ENCODE measurements around the gene LRRC74A.

LRRC74A gene

DNA sequence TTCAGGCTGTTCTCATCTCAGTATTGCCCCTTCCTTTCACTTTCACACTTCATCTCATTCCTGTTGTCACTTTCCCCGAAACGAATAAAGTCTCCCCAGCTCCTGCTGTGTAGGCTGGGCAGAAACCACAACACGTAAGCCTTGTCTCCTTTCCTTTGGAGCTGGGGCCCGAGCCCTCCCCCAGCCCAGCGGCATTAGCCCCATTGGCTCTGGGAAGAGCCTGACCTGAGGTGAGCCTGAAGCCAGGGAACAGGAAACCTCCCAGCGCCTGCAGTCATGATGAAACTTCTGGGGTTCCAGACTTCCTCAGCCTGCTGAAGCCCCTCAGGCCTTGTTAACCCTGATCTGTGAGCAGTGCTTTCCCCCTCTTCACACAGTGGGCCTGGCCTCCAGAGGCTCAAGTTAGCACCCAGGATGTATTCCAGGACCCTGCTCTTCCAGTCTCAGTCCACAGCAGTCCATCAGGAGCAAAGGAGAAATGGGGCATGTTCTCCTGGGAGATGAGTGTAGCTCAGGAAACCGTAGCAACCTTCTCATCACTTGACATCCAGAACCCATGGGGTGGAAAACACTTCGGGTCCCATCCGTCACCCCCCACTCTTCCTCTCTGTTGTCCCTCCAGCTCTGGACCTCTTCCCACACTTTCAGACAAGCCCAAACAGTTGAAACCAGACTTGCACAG, 43.2 kb upstream of the LRRC74A start:
- H3K4me1 ChIP-seq: peaks cover 9% of the 10 kb centered on the region
- H3K27me3 ChIP-seq: no peaks in the 10 kb centered on the region
- H3K4me3 ChIP-seq (ENCODE audit: low read depth, low read length): no peak overlapping the region
- no peaks in the 10 kb centered on the region for H3K9me3 ChIP-seq
- TF ChIP-seq, protein P1, sequence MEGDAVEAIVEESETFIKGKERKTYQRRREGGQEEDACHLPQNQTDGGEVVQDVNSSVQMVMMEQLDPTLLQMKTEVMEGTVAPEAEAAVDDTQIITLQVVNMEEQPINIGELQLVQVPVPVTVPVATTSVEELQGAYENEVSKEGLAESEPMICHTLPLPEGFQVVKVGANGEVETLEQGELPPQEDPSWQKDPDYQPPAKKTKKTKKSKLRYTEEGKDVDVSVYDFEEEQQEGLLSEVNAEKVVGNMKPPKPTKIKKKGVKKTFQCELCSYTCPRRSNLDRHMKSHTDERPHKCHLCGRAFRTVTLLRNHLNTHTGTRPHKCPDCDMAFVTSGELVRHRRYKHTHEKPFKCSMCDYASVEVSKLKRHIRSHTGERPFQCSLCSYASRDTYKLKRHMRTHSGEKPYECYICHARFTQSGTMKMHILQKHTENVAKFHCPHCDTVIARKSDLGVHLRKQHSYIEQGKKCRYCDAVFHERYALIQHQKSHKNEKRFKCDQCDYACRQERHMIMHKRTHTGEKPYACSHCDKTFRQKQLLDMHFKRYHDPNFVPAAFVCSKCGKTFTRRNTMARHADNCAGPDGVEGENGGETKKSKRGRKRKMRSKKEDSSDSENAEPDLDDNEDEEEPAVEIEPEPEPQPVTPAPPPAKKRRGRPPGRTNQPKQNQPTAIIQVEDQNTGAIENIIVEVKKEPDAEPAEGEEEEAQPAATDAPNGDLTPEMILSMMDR (IDR thresholded peaks at IDR 0.05; ENCODE audit: low read depth, low read length): no peak
- peaks cover 13% of the 10 kb centered on the region for H3K36me3 ChIP-seq
- DNase-seq: no peak

DNA sequence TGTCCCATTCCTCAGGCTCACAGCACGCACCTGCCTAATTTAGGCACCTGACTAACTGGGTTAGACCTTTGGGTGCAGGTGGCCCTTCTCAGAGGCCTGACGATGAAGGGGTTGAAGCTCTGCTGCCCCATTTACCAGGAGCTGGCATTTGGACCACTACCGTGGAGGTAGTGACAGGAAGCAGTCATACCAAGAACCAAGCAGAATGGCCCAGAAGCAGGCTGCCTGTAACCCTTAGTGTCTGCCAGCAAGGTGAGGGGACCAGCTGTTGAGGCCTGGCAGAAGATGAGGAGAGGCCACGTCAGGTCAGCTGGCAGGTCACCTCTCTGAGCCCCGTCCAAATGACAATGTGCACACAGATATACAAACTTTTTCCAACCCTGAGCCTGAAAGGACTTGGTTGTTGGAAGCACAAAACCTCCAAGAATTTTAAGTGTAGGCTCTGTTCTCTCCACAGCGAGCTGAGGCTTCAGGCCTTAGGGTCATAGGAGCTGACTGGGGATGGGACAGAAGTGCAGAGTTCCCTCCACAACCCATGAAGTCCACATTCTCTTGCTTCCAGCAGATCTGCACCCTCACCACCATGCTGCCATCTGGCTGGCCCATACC, 41.8 kb upstream of the LRRC74A start:
- DNase-seq: no peak
- Histone ChIP-seq H3K4me1 (peaks cover 4% of the 10 kb centered on the region), H3K36me3 (peaks cover 21% of the 10 kb centered on the region), H3K9me3 (no peaks in the 10 kb centered on the region), H3K27me3 (no peaks in the 10 kb centered on the region), H3K4me3 (ENCODE audit: low read depth, low read length) (no peak overlapping the region)
- TF ChIP-seq, protein P1 (IDR thresholded peaks at IDR 0.05; ENCODE audit: low read depth, low read length): no peak

DNA sequence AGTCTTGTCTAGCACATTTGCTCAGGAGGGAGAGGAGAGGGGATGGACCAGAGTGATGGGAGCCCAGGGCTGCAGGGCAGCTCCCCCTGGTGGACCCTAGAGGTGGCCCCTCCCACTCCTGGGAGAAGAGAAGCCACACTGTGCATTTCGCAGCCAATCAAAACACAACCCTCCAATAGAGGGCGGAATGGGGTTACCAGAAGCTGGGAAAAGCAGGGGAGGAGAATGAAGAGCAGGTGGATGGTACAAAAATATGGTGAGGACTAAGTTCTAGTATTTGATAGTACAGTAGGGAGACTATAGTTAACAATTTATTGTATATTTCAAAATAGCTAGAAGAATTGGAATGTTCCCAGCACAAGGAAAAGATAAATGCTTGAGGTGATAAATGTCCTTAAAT, 41.3 kb upstream of the LRRC74A start:
- H3K4me1 ChIP-seq: peaks cover 4% of the 10 kb centered on the region; the same call in 1 of the 2 replicates
- no peak overlapping the region for H3K4me3 ChIP-seq (ENCODE audit: low read depth, low read length)
- TF ChIP-seq, protein P1 (IDR thresholded peaks at IDR 0.05; ENCODE audit: low read depth, low read length): peak; percentile 100
- H3K9me3 ChIP-seq: no peaks in the 10 kb centered on the region
- no peaks in the 10 kb centered on the region for H3K27me3 ChIP-seq
- DNase-seq: peak; percentile 91
- H3K36me3 ChIP-seq: peaks cover 21% of the 10 kb centered on the region

DNA sequence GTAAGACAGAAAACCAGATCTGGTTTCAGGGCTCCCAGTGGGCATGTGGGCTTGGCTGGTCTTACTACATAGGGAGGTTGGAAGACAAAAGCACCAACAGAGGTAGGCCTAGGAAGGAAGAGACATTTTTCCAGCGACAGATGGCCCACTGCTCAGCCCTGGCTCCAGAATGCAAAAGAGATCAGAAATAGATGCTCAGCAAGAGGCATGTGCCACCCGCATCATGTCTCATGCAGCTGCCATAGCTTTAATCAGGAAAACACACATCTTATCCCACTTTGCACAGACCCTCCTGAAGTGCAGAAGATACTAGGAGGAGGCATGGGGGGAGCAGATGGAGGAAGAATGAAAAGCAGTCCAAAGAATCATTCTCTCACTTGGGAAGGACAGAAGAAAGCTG, 39.6 kb upstream of the LRRC74A start:
- Histone ChIP-seq H3K9me3 (no peaks in the 10 kb centered on the region), H3K4me3 (ENCODE audit: low read depth, low read length) (no peak overlapping the region), H3K36me3 (peaks cover 29% of the 10 kb centered on the region), H3K27me3 (no peaks in the 10 kb centered on the region), H3K4me1 (peaks cover 3% of the 10 kb centered on the region; the same call in 1 of the 2 replicates)
- TF ChIP-seq, protein P1 (IDR thresholded peaks at IDR 0.05; ENCODE audit: low read depth, low read length): no peak
- DNase-seq: no peak

DNA sequence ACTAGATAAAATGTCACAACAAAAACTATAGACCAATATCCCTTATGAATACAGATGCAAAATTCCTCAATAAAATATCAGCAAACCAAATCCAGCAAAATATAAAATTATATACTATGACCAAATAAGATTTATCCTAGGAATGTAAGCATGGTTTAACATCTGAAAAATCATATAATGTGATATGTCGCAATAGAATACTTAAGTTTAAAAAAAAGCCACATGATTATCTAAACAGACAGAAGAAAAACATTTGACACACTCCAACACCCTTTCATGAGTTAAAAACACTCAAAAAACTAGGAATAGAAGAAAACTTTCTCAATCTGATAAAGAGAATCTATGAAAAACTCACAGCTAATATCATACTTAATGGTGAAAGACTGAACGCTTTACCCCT, 33.8 kb upstream of the LRRC74A start:
- Histone ChIP-seq H3K4me1 (no peaks in the 10 kb centered on the region), H3K27me3 (no peaks in the 10 kb centered on the region), H3K36me3 (peaks cover 25% of the 10 kb centered on the region), H3K9me3 (no peaks in the 10 kb centered on the region), H3K4me3 (ENCODE audit: low read depth, low read length) (no peak overlapping the region)
- DNase-seq: no peak
- TF ChIP-seq, protein P1 (IDR thresholded peaks at IDR 0.05; ENCODE audit: low read depth, low read length): no peak

DNA sequence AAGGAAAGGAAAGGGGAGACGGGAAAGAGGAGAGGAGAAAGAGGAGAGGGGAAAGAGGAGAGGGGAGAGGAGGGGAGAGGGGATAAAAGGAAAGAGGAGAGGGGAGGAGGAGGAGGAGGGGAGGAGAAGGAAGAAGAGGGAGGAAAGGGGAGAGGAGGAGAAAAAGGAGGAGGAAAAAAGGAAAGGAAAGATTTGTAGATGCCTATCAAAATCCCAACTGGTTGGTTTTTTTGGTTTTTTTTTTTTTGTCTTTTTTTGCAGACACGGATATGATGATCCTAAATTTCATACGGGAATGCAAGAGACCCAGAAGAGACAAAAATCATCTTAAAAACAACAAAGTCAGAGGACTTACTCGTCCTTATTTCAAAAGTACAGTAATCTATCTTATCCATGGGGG, 32.9 kb upstream of the LRRC74A start:
- DNase-seq: no peak
- TF ChIP-seq, protein P1 (IDR thresholded peaks at IDR 0.05; ENCODE audit: low read depth, low read length): no peak
- H3K4me3 ChIP-seq (ENCODE audit: low read depth, low read length): no peak overlapping the region
- no peaks in the 10 kb centered on the region for H3K9me3 ChIP-seq
- no peaks in the 10 kb centered on the region for H3K27me3 ChIP-seq
- no peaks in the 10 kb centered on the region for H3K4me1 ChIP-seq
- peaks cover 29% of the 10 kb centered on the region for H3K36me3 ChIP-seq

Measured in BE2C (cell line).